Choroid plexus epithelial cell (primary cell): ENCODE results near the gene TOX3.

ENCODE experiments used
- DNase-seq: peaks from one replicate; pipeline ENCODE4 v3.0.0-alpha.2; 2010; ENCODE audit warnings: low read depth
- H3K4me3 ChIP-seq: 2 replicates; pipeline ENCODE4 v1.5.1; 2011; ENCODE audit warnings: low read depth, mild to moderate bottlenecking, control low read depth, low read length, moderate library complexity
- TF ChIP-seq, protein P1 (sequence below): conservative IDR thresholded peaks from 2 replicates; pipeline ENCODE4 v1.5.1; 2011; ENCODE audit warnings: low read depth, mild to moderate bottlenecking, control low read depth, inconsistent platforms, low read length, moderate library complexity

Gene TOX3

DNA sequence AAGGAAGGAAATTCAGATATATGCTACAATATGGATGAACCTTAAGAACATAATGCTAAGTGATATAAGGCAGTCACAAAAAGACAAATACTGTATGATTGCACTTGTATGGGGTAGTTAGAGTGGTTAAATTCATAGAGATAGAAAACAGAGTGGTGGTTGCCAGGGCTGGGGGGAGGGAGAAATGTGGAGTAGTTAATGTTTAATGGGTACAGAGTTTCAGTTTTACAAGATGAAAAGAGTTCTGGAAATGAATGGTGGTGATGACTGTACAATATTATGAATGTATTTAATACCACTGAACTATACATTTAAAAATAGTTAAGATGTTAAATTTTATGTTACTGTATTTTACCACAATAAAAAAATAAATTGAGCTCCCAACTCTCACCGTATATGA, 157.9 kb downstream of the TOX3 start:
- no peak for DNase-seq
- TF ChIP-seq, protein P1, sequence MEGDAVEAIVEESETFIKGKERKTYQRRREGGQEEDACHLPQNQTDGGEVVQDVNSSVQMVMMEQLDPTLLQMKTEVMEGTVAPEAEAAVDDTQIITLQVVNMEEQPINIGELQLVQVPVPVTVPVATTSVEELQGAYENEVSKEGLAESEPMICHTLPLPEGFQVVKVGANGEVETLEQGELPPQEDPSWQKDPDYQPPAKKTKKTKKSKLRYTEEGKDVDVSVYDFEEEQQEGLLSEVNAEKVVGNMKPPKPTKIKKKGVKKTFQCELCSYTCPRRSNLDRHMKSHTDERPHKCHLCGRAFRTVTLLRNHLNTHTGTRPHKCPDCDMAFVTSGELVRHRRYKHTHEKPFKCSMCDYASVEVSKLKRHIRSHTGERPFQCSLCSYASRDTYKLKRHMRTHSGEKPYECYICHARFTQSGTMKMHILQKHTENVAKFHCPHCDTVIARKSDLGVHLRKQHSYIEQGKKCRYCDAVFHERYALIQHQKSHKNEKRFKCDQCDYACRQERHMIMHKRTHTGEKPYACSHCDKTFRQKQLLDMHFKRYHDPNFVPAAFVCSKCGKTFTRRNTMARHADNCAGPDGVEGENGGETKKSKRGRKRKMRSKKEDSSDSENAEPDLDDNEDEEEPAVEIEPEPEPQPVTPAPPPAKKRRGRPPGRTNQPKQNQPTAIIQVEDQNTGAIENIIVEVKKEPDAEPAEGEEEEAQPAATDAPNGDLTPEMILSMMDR = no peak
- no peak overlapping the region for H3K4me3 ChIP-seq
